Spleen (tissue), 11 donors: Measurements from ENCODE around the gene PGM5. TPM values are rescaled to one million over a fixed set of nuclear protein-coding genes. Genes with fewer than 3 reads are reported as not detected.

Experiments
- DNase-seq: peaks from one replicate; pipeline ENCODE4 v3.0.0-alpha.2; 2020
- H3K27ac ChIP-seq, 8 donors: fragments of 200-600 bp; sonication (generic) in 7 of 8; 1 replicate in 4 of 8; 2 replicates in 4 of 8; pipeline versions ENCODE4 v1.5.0 to v1.8.0; 2016 to 2021; ENCODE audit warnings: inconsistent platforms in 4 of 8, mild to moderate bottlenecking in 4 of 8, moderate library complexity in 1 of 8
- H3K27me3 ChIP-seq, 7 donors: fragments of 200-600 bp; sonication (generic) in 6 of 7; replicated peaks in 1 of 7; 1 replicate in 4 of 7; 2 replicates in 3 of 7; pipeline versions ENCODE4 v1.5.0 to v1.8.0; 2016 to 2021; ENCODE audit warnings: inconsistent platforms in 3 of 7, mild to moderate bottlenecking in 1 of 7
- H3K36me3 ChIP-seq, 6 donors: fragments of 200-600 bp; sonication (generic) in 5 of 6; 1 replicate in 4 of 6; 2 replicates in 2 of 6; pipeline versions ENCODE4 v1.5.0 to v1.8.0; 2016 to 2021; ENCODE audit warnings: inconsistent platforms in 2 of 6
- H3K4me1 ChIP-seq, 6 donors: fragments of 200-600 bp; sonication (generic) in 5 of 6; 1 replicate in 3 of 6; 2 replicates in 3 of 6; pipeline versions ENCODE4 v1.5.0 to v1.8.0; 2016 to 2021; ENCODE audit warnings: inconsistent platforms in 3 of 6
- H3K4me3 ChIP-seq, 8 donors: fragments of 200-600 bp; sonication (generic) in 7 of 8; 1 replicate in 4 of 8; 2 replicates in 4 of 8; pipeline versions ENCODE4 v1.5.0 to v1.8.0; 2016 to 2021; ENCODE audit warnings: inconsistent platforms in 4 of 8, mild to moderate bottlenecking in 4 of 8, moderate library complexity in 2 of 8
- H3K9me3 ChIP-seq, 8 donors: fragments of 200-600 bp; sonication (generic) in 7 of 8; 1 replicate in 4 of 8; 2 replicates in 4 of 8; pipeline versions ENCODE4 v1.5.0 to v1.8.0; 2016 to 2021; ENCODE audit warnings: inconsistent platforms in 4 of 8
- CTCF ChIP-seq, 11 experiments: fragments of 200-600 bp in 7 of 11; fragments of 450-650 bp in 4 of 11; sonication (generic) in 4 of 11; IDR thresholded peaks in 8 of 11; conservative IDR thresholded peaks in 3 of 11; 1 replicate in 7 of 11; 2 replicates in 4 of 11; pipeline versions ENCODE4 v1.4.0 to v1.8.0; 2016 to 2021; ENCODE audit warnings: antibody characterized with exemption in 11 of 11, inconsistent platforms in 4 of 11, mild to moderate bottlenecking in 1 of 11
- POLR2A ChIP-seq, 3 donors: fragments of 450-650 bp; IDR thresholded peaks; one replicate each; pipeline ENCODE4 v1.5.1; 2017; ENCODE audit warnings: antibody characterized with exemption in 3 of 3, mild to moderate bottlenecking in 1 of 3
- POLR2AphosphoS5 ChIP-seq, 3 donors: sonication (generic); formaldehyde crosslinking; IDR thresholded peaks; one replicate each; pipeline ENCODE4 v1.5.1; 2017; ENCODE audit warnings: antibody characterized with exemption in 3 of 3
- WGBS, 5 donors: extraction: QIAGEN DNeasy Blood & Tissue Kit in 3 of 5; methylation state at CpG; one replicate each; pipeline versions ENCODE4 v1.1.5 to v1.1.7; 2013 to 2018; 5-methylcytosine and 5-hydroxymethylcytosine counted together
- intact Hi-C: fragments of 100-400 bp; cut with DNase I; formaldehyde crosslinking; loops from one replicate; pipeline ENCODE4 v1.15.0; 2023; ENCODE audit warnings: low total_unique reads
- polyA plus RNA-seq, 3 donors: library from polyadenylated mRNA; stranded (reverse); fragments of 200-250 nt; gene quantifications; one replicate each; pipeline ENCODE4 v1.2.1, GENCODE V29; 2013
- total RNA-seq, 7 donors: library from RNA; depleted of rRNA in 3 of 7; stranded (reverse); fragments of >200 nt in 3 of 7; fragmentation: NEBNext Ultra II Directional in 4 of 7; extraction: Animal tissue kit (Norgen Biotek cat#: 25700) in 4 of 7; gene quantifications; one replicate each; pipeline versions ENCODE4 v1.1.0 to v1.2.1, GENCODE V29; 2016 to 2021
- donor health status: healthy with polysubstance abuse.
- donor health status: DM: no; HTN: no; CAD: no; lungs with moderate emphysema.
- donor health status: DM: no; HTN: no; CAD: no.
- donor health status: Bipolar disorder and iron deficiency.
- donor health status: healthy.
- donor health status: DM: no; HTN: no; CAD: no.
- donor health status: DM: yes; HTN: yes; CAD: no.

PGM5 gene
- total and polyA plus RNA-seq, 10 donors: 3.2 to 26.1 (median 14.4) TPM

GRCh38 chr9:68493958-68494577 lies 137.7 kb downstream of the PGM5 start:
- 82 to 88% (median 86%) methylated on average over 3 of the region's 3 CpGs for WGBS, 5 donors
- Histone ChIP-seq H3K9me3 (no peaks in the 10 kb centered on the region), H3K36me3 (no peaks in the 10 kb centered on the region), H3K4me1 (no peaks in the 10 kb centered on the region), H3K4me3 (no peak overlapping the region), H3K27ac (no peak overlapping the region), H3K27me3 (no peaks in the 10 kb centered on the region)
- TF ChIP-seq CTCF (IDR thresholded peaks at IDR 0.05 in 8 of 11, conservative IDR thresholded peaks at IDR 0.05 in 3 of 11) (no peak), POLR2AphosphoS5 (IDR thresholded peaks at IDR 0.05) (no peak), POLR2A (IDR thresholded peaks at IDR 0.05) (no peak)
- intact Hi-C loops: no loop called here
- DNase-seq: no peak

DNA sequence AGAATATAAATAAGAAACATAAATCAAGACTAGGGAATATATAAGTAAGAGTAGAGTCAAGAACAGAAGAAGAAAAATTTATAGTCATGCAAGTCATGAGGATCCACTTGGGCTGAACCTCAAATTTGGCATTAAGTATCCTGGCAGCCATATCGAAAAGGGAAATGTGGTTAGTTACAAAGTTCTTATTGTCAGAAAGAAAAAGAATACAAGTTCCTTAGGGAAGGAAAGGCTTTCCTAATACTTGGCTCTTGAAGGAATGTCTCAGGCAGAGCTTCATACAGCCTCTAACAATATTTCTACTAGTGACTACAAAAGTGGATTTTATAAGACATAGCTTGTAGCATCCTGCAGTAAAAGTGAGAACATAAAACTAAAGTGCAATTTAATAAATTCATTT lies 138.8 kb downstream of the PGM5 start:
- H3K27ac ChIP-seq: no peak overlapping the region
- no peaks in the 10 kb centered on the region for H3K27me3 ChIP-seq
- no peaks in the 10 kb centered on the region for H3K9me3 ChIP-seq
- no peaks in the 10 kb centered on the region for H3K36me3 ChIP-seq
- no peaks in the 10 kb centered on the region for H3K4me1 ChIP-seq
- no peak for TF ChIP-seq POLR2A (IDR thresholded peaks at IDR 0.05)
- TF ChIP-seq CTCF (IDR thresholded peaks at IDR 0.05 in 8 of 11, conservative IDR thresholded peaks at IDR 0.05 in 3 of 11): no peak
- TF ChIP-seq POLR2AphosphoS5 (IDR thresholded peaks at IDR 0.05): no peak
- intact Hi-C loops: no loop called here
- 67 to 94% (median 74%) methylated on average over 1 of the region's 1 CpG for WGBS, 5 donors
- DNase-seq: no peak
- H3K4me3 ChIP-seq: no peak overlapping the region

DNA sequence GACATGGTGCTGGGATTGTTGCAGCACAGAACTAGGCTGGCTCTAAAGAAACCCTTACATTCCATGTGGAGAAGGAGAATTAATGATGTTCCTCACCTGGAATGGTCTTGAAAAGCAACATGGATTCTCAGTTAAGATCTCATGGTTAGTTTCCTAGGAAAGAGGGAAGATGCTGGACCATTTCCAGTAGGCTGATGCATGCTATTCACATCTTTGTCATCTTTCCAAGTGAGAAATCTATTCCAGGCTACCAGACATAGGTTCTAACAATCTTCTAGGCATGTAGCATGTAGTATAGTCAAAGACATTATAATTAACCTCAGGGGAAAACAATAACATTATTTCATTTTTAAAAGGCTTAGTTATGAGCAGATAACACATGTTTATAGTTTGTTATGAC lies 139.9 kb downstream of the PGM5 start:
- Histone ChIP-seq H3K27ac (no peak overlapping the region), H3K9me3 (no peaks in the 10 kb centered on the region), H3K4me1 (no peaks in the 10 kb centered on the region), H3K27me3 (no peaks in the 10 kb centered on the region), H3K36me3 (no peaks in the 10 kb centered on the region), H3K4me3 (no peak overlapping the region)
- no peak for DNase-seq
- intact Hi-C loops: no loop called here
- TF ChIP-seq CTCF (IDR thresholded peaks at IDR 0.05 in 8 of 11, conservative IDR thresholded peaks at IDR 0.05 in 3 of 11) (no peak), POLR2AphosphoS5 (IDR thresholded peaks at IDR 0.05) (no peak), POLR2A (IDR thresholded peaks at IDR 0.05) (no peak)

DNA sequence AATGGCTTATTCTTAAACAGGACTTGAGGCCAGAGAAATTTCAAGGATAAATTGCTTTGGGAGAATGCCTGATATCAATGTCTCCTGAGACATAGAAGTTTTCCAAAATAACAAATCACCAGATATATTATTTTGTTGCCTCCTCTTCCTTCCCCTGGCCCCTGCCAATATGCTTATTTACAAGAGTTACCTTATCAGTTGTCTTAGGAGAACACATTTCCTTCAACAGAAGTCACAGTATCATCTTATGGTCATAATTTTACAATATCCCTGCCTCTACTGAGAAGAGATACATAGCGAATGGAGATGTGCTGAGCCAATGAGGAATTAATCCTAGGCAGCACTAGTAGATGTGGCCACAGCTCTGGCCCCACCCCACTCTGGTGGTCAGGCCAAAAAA lies 141.2 kb downstream of the PGM5 start:
- Histone ChIP-seq H3K27me3 (no peaks in the 10 kb centered on the region), H3K4me1 (no peaks in the 10 kb centered on the region), H3K36me3 (no peaks in the 10 kb centered on the region), H3K4me3 (no peak overlapping the region), H3K27ac (no peak overlapping the region), H3K9me3 (no peaks in the 10 kb centered on the region)
- 90 to 94% (median 90%) methylated on average over 1 of the region's 1 CpG for WGBS, 5 donors
- intact Hi-C loops: no loop called here
- TF ChIP-seq POLR2A (IDR thresholded peaks at IDR 0.05) (no peak), CTCF (IDR thresholded peaks at IDR 0.05 in 8 of 11, conservative IDR thresholded peaks at IDR 0.05 in 3 of 11) (no peak), POLR2AphosphoS5 (IDR thresholded peaks at IDR 0.05) (no peak)
- no peak for DNase-seq
